Measurements from ENCODE around the gene FAM107B.

Gene FAM107B

GRCh38 chr10:14535457-14536130 is 239.1 kb downstream of the FAM107B start:
- DNase-seq (ENCODE audit: low spot score): no peak

DNA sequence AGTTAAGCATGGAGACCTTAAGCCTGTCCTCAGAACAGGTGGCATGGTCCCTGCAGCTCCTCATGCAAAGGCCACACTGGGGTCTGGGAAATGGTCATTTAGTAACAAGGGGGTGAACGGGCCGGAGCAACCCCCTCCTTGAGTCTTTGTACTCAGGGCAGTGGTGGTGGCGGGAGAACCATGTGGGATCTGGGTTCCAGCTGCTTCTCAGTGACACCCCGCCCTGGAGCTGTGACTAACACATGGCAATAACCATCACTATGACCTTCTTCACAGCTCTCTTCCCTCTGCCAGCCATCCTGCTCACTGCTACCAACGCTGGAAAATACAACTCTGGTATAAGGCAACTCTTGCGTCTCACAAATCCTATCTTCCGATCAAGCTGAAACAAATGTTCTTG is 240.5 kb downstream of the FAM107B start:
- no peak for DNase-seq (ENCODE audit: low spot score)

GRCh38 chr10:14533295-14533694 is 241.4 kb downstream of the FAM107B start:
- no peak for DNase-seq (ENCODE audit: low spot score)

DNA sequence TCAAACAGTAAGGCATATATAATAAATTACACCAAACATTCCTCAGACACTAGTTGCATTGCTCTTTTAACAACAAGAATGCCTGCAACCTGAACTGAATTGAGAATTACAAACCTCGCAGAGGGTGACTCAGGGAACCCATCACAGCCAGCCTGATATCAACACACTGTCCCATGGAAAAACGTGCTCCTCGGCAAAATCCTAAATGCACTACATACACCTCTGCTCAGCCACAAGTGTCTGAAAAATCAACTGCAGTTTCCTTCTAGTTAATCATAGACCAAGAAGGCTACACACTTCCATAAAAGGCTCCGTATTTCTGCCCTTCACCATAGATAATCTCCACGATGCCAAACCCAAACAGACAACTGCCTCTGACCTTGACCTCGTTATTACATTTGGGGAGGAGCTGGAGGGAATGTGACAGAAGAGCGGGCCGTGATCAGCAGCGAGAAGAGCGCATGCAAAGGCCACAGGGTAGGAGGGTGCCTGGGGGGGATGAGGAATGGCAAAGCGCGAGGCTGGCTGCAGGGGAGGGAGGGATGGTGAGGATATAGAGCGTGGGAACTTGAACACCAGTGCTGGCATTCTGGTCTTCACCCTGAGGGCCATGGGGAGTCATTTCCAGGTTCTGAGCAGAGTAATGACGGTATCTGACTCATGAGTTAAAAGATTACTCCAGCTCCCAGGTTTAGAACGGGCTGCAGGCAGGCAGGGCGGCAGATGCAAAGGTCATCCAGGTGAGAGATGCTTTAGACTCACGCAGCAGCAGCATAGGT is 242.0 kb downstream of the FAM107B start:
- no peak for DNase-seq (ENCODE audit: low spot score)

DNA sequence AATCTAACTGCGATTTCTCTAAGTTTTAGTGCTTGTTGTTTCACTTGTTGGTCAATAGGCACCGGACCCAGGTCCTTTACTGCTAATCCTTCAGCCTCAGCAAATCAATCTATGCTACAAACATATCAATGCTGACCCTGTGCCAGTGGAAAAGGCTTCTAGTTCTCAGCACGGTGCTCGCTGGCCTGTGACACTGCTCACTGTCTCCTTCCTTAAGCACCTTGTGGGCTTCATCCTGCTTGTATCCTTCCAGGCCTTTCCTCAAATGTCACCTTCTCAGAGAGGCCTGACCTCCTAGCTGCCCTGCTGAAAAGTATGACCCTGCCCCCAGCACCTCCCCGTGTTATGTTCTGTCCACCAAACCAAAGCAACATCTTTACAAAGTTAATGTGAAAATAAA is 242.7 kb downstream of the FAM107B start:
- DNase-seq (ENCODE audit: low spot score): no peak

DNA sequence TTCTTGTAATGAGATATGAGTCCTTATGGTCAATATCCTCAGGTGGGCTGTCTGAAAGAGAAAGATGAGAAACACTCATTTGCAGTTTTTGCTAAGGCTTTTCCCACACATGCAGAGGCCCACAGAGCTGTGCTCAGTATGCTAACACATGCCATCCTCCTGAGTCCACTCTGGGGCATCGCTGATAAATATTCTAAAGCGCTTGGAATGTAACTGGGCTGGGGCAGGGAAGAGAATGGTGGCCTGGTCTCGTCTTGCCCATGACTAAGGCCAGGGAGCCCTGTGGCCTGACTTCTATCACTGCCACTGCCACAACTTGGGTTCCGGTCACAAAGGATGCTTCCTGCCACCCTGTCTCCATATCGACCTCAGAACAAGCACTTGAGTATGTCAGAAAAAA is 244.2 kb downstream of the FAM107B start:
- DNase-seq (ENCODE audit: low spot score): no peak

- DNase-seq (ENCODE audit: low spot score): no peak
These were observed 245.3 kb downstream of the FAM107B start for GRCh38 chr10:14529351-14529750.

DNA sequence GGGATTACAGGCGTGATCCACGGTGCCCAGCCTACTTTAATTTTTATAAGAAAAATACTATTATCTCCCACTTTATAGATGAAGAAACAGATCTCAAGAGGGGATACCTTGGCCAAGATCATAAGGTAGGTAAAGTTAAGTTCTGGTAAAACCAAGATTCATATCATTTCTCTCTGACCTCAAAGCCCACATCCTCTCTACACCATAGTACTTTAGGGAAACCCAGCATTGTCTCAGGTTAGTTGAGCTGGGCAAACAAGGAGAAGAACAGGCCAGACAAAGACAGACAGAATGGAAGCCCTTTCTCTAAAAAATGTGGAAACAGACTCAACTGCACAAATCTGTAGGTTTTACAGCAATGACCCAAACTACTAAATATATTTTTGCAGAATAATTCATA is 246.2 kb downstream of the FAM107B start:
- peak; percentile 33 for DNase-seq (ENCODE audit: low spot score)

DNA sequence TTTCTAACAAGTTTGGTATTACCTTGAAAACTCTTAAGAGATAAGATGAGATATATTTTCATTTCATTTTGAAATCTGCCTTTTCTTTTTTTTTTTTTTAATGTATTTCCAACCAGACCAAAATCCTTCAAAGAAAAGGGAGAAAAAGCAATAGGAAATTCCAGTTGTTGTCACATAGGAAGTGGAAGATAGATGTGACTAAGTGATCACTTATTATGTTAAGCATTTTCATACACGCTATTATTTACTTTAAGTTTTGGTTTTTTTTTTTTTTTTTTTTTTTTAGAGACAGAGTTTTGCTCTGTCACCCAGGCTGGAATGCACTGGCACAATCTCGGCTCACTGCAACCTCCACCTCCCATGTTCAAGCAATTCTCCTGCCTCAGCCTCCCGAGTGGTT is 246.8 kb downstream of the FAM107B start:
- DNase-seq (ENCODE audit: low spot score): no peak

DNA sequence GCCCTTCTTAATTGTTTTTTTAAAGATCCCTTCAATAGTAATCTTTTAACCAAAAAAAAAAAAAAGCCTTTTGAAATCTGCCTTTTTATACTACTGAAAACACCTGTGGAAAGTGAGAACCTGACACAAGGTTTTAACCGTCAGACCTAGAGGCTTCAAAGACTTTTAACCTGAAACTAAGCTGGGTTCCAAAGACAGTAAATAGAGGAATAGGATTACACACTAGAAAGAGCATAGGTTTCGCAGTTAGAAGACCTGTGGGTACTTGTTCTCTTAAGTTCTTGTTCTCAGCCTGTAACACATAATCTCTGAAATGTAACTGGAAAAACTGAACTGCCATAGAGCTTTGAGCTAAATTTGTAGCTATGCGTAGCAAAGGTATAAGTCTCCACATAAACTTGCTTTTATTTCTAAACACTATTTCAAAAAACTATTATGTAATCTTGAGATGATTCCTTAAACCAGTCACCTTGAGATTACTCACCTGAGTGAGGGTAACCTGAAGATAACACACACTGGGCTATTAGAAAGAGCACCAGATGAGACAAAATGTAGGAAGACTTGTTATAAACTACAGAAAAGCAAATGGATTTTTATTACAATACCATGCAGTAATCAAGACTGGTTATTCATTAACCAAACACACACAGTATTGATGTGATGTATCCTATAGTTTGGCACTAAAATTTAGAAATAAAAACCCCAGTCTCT is 247.4 kb downstream of the FAM107B start:
- DNase-seq (ENCODE audit: low spot score): no peak

- DNase-seq (ENCODE audit: low spot score): no peak
These were observed 248.4 kb downstream of the FAM107B start for GRCh38 chr10:14526326-14526725.

DNA sequence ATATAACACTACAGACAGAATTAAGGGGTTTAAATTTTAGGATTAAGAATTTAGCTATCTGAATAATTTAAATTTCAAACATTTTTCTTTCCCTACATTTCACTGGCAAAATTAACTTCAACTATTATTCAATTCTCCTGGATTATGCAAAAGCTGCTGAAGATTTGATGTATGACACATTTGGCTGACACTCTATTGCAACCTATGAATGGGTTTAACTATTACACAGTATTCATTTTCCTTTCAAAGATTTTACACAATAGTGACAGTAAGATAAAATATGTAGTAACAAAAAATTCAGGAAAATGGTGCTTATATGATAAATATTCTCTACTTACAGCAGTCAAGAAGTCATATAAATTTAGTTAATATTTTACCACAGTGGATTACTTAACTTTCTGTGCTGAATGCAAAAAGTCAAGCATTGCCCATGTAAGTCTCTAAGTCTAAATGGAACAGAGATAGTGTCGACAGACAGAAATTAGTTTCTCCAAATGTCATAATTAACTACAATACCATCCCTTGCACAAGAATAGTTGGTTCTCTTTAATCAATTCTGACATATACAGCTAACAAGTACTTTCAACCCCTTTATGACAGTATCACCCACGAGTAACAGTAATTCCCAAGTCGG is 249.9 kb downstream of the FAM107B start:
- DNase-seq (ENCODE audit: low spot score): no peak

DNA sequence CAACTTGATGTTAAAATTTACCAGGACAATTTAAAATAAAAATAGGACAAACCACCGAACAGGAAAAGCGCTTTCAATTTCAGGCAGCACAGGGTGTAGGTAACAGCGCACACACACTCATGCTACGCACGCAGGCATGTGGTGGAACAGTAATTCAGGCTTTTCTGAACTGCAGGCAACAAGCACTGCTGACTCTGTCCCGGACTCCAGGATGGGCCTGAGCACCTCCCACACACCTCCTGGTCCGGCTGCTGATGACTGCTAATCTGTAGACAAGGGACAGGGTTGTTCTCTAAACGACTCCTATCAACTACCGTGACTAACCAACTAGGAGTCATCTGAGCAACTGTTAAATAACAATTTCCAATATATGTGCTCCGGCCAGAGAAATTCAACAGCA is 251.4 kb downstream of the FAM107B start:
- DNase-seq (ENCODE audit: low spot score): no peak

GRCh38 chr10:14519785-14520184 is 254.9 kb downstream of the FAM107B start:
- DNase-seq (ENCODE audit: low spot score): no peak

- no peak for DNase-seq (ENCODE audit: low spot score)
These were observed 256.5 kb downstream of the FAM107B start for GRCh38 chr10:14518149-14518548.

- no peak for DNase-seq (ENCODE audit: low spot score)
These were observed 261.6 kb downstream of the FAM107B start for GRCh38 chr10:14513123-14513522.

DNA sequence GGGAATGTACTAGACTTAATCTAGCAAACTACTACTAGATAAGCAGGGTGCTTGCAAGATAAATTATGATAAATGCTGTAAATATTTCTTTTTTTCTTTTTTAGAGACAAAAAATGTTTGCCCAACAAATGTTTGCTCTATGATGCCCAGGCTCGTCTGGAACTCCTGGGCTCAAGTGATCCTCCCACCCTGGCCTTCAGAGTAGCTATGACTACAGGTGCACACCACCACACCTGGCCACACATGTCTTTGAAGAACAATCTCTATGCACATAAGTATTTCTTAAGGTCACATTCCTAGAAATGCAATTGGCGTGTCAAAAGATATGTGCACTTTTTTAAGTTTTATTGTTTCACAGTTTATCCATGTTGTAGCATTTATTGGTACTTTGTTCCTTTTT is 264.4 kb downstream of the FAM107B start:
- no peak for DNase-seq (ENCODE audit: low spot score)

DNA sequence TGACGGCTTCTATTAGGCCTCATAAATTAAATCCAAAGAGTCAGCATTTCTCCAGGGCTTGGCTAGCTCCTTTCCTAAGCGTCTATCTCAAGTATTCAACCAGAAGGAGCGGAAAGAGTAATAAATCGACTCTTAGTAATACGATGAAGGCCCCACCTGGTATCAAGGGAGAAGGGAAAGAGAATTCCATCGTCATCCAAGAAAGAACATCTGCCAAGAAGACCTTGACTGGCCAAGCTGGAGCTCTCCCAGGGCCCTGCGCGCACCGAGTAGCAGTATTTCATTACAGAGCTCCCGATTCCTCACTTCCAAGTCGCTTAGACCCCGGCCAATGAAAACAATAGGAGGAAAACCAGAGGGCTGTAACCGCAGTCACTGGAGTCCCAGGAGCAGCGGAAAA is 266.0 kb downstream of the FAM107B start:
- DNase-seq (ENCODE audit: low spot score): no peak

DNA sequence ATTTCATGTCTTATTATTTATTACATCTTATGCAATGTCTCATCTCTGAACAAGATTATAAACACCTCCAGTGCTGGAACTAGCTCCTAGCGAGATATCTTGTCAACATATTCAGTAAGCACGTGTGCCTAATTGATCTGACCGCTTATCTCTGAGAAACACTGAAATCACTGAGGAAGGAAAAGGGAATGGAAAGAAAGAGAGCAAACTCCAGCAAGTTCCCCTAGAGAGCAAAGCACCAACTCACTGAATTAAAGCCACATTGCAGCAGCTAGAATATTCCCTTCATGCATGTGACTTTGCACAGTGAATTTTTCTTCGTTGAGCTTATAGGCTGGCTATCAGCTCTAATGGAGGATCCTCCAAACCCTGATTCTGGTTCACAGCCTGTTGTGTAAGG is 266.9 kb downstream of the FAM107B start:
- DNase-seq (ENCODE audit: low spot score): no peak

GRCh38 chr10:14507176-14507575 is 267.5 kb downstream of the FAM107B start:
- peak; percentile 55 for DNase-seq (ENCODE audit: low spot score)

GRCh38 chr10:14502431-14502830 is 272.3 kb downstream of the FAM107B start:
- DNase-seq (ENCODE audit: low spot score): no peak

GRCh38 chr10:14500172-14500765 is 274.4 kb downstream of the FAM107B start:
- no peak for DNase-seq (ENCODE audit: low spot score)
